ENCODE data around the gene SORCS2.
"Not testable (repeated sequence)": the region's sequence is repeated elsewhere in the genome, so short reads cannot be mapped to it uniquely, and the experiment has no call there.

The SORCS2 gene

GRCh38 chr4:7201420-7202305 is 9.3 kb downstream of the SORCS2 start:
- DNase-seq, result no peak

- no peak for DNase-seq
These were observed 10.1 kb downstream of the SORCS2 start for GRCh38 chr4:7202411-7202810.

GRCh38 chr4:7204656-7205387 is 12.5 kb downstream of the SORCS2 start:
- no peak for DNase-seq

GRCh38 chr4:7206385-7206784 is 14.0 kb downstream of the SORCS2 start:
- no peak for DNase-seq

GRCh38 chr4:7206911-7207567 is 14.7 kb downstream of the SORCS2 start:
- no peak for DNase-seq

- no peak for DNase-seq
These were observed 15.4 kb downstream of the SORCS2 start for GRCh38 chr4:7207628-7208231.

GRCh38 chr4:7208509-7209451 is 16.4 kb downstream of the SORCS2 start:
- DNase-seq, result no peak

- DNase-seq, result no peak
These were observed 17.4 kb downstream of the SORCS2 start for GRCh38 chr4:7209699-7210098.

- no peak for DNase-seq
These were observed 18.5 kb downstream of the SORCS2 start for GRCh38 chr4:7210824-7211223.

GRCh38 chr4:7212101-7212674 is 19.9 kb downstream of the SORCS2 start:
- no peak for DNase-seq

GRCh38 chr4:7212921-7213320 is 20.6 kb downstream of the SORCS2 start:
- no peak for DNase-seq

GRCh38 chr4:7213807-7214206 is 21.5 kb downstream of the SORCS2 start:
- DNase-seq, result no peak

- no peak for DNase-seq
These were observed 22.0 kb downstream of the SORCS2 start for GRCh38 chr4:7214359-7214758.

GRCh38 chr4:7215187-7215586 is 22.8 kb downstream of the SORCS2 start:
- not testable (repeated sequence) for DNase-seq

- no peak for DNase-seq
These were observed 24.7 kb downstream of the SORCS2 start for GRCh38 chr4:7217039-7217438.

GRCh38 chr4:7217474-7218321 is 25.4 kb downstream of the SORCS2 start:
- DNase-seq, result no peak

GRCh38 chr4:7218686-7219085 is 26.3 kb downstream of the SORCS2 start:
- no peak for DNase-seq

- no peak for DNase-seq
These were observed 30.2 kb downstream of the SORCS2 start for GRCh38 chr4:7222521-7222920.

GRCh38 chr4:7223541-7223940 is 31.2 kb downstream of the SORCS2 start:
- no peak for DNase-seq

GRCh38 chr4:7224001-7224400 is 31.7 kb downstream of the SORCS2 start:
- DNase-seq, result no peak
